Activated T-cell treated with anti-CD3 and anti-CD28 coated beads for 4 hours (primary cell): ENCODE data around the gene NADK2.
A peak's percentile ranks its signal among the peaks of the same experiment; 100 is the strongest.

Source experiments
- DNase-seq: peaks from one replicate; pipeline ENCODE4 v3.0.0-alpha.2; 2020

NADK2 gene

DNA sequence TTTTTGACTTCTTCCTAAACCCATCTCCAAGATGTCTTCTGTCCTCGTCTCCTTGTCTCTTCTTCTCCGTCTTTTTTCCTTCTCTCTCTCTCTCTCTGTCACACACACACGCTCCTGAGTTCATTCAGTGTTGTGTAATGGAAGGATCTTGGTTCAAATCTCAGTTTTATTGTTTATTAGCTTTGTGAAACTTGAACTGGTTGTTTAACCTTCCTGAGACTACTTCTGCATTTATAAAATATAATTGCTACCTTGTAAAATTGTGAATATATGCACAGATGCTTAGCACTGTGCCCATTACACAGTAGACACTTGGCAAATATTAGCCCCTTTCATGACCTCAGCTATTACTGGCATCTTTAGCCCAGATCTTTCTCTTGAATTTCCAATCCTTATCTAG is 2.4 kb upstream of the NADK2 start:
- DNase-seq: no peak

DNA sequence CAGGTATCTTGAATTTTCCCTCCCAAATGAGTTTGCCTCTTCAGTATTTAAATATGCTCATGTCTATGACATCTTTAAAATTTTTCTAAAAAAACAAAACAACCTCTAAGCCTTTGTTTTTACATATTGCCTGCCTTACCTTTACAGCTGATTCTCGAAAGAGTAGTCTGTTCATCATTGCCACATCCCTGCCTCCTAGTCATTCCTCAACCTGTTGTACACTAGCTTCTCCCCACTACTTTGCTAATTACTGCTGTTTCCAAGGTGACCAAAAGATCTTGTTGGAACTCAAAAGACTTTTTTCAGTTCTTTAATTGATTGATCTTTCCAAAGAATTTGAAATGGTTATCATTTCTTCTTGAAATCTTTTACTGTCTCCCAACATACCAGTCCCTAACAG is 1.9 kb upstream of the NADK2 start:
- no peak for DNase-seq

- peak; percentile 1 for DNase-seq
Observed at GRCh38 chr5:36242534-36243485, 1.1 kb upstream of the NADK2 start.

DNA sequence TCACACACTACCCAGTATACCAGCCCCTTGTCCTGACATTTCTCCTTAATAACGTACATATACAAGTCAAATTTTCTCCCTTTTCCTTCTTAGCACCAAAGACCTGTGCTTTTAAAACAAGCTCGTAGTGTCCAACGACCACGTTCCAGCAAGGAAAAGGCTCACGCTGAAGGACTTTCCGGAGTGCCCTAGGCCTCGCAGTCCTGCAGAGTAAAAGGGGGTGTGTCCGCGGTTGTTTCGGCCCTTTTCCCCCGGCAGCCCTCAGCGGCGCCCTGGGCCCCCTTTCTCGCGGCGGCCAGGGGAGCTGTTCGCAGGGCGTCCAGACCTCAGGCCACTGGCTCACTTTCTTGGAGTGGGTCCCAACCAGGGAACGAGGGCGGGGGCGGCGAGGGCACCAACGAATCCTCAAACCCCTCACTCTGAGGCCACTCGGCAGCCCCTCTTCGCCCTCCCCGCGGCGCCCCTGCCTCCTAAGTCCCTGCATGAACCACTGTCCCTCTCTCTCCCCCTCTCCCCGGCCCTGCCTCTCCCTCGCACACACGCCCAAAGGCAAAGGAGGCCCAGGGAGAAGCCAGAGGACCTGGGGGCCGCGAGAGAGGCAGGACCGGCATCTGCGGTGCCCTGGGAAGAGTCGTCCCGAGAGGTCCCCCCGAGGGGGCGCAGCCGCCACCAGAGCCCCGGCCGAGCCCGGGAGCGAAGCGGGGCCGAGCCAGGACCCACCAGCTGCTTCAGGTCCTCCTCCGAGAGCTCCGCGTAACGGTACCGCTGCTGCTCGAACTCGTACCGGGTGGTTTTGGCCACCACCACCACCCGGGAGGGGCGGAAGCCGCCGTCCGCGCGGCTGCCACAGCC is 720 bp downstream of the NADK2 start:
- peak; percentile 3 for DNase-seq

DNA sequence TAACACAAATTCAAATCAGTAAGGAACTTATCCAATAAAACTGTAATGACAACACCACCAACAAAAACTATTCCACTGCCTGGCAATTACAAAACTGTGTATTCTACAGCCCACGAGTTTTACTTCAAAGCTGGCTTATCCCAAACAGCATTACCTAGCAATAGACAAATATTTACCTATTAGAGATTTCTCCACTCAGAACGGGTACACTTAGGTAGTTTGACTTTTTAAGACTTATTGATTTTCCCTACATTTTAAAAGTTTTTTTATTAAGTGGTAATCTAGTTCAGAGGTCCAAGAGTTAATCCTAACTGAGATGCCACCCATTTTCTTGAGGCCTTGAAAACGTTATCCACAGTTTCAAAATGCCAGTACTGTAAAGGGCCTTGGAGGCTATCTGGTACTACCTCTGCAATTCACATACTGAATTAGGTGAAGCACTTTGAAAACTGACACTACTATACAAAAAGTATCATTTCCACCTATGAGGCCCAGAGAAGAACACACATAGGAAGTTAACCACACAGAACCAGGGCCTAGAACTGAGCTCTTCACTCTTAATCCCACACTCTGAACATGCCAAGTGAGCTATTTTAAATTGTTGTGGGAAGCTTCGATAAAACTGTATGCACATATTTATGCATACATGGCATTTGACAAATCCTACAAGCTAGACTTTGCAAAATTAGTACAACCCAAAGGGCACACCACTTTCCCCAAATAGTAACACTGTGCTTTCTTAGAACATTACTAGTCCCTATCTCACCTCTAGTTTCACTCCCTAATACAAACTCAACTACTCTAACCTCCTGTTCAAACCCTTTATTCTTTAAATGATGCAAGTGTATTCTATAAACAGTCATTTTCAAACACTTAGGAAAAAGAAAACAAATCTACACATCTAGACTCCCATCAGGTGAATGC is 2.1 kb downstream of the NADK2 start:
- DNase-seq: no peak

- no peak for DNase-seq
Observed at GRCh38 chr5:36238502-36239295, 3.0 kb downstream of the NADK2 start.

- no peak for DNase-seq
Observed at GRCh38 chr5:36237751-36238150, 4.0 kb downstream of the NADK2 start.

DNA sequence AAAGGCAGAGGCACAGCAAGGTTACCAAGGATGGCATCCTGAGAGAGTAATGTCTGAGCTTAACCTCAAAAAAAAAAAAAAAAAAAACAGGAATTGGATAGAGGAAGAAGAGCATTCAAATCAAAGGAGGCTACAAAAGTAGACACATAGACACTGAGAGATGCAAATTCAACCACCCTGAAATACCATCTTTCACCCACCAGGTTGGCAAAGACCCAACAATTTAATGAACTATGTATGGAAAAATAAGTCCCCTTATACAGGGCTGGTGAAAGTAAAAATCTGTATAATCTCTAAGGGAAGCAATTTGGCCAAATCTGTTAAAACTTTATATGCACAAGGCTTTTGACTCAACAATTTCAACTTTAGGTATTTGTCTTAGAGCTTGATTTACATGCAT is 4.9 kb downstream of the NADK2 start:
- no peak for DNase-seq

DNA sequence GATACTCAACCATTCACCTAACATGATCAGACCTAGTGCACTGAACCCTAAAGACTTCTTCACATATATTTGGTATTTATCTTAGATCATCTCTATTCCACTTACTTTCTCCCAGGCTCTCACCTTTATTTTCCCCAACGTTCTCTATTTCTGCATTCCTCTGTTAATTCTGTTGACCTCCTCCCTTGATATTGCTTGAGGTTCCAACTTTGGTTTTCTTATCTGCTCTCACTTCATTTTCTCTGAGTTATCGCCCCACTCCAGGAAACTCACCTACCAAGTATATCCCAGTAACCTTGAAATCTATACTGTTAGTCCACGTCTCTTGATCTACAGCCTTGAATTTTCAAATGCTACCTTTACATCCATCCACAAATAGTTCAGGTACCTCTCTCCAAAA is 9.2 kb downstream of the NADK2 start:
- DNase-seq: no peak

- DNase-seq: no peak
Observed at GRCh38 chr5:36230151-36230790, 11.5 kb downstream of the NADK2 start.

- DNase-seq: no peak
Observed at GRCh38 chr5:36228505-36228904, 13.2 kb downstream of the NADK2 start.

DNA sequence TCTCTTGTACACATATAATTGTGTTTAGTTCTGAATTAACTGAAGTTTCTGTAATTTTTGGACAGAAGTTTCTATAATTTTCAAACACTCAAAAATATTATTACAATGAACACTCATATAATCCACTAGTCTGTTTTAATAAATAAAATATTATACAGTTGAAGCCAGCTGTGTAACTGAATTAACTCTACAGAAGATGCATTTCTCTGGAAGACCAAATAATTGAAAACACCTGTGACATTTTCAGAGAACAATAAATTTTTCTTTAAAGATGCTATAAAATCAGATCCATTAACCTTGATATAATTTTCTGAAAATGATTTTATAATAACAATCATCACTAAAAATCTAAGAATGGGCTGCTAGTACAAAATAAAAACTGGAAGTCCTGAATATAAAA is 14.7 kb downstream of the NADK2 start:
- DNase-seq: no peak

- no peak for DNase-seq
Observed at GRCh38 chr5:36222620-36223019, 19.1 kb downstream of the NADK2 start.

GRCh38 chr5:36217988-36218387 is 23.7 kb downstream of the NADK2 start:
- DNase-seq: no peak

- no peak for DNase-seq
Observed at GRCh38 chr5:36217567-36217966, 24.2 kb downstream of the NADK2 start.

GRCh38 chr5:36215910-36216309 is 25.8 kb downstream of the NADK2 start:
- DNase-seq: no peak

DNA sequence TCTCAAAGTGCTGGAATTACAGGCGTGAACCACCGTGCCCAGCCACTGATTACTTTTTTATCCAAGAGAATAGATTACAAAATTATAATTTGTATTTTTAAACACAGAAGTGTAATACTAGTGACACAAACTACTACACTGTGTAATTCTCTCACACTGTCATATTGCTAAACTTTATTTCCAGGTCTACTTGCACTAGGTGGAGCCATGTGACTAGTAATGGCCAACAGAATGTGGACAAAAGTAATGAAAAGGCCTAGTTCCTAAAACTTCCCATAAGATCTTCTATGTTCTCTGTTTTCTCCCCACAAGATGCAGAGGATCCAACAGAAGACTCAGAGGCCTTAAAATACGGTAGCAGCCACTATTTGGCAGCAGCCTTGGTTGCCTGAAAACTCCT is 27.3 kb downstream of the NADK2 start:
- DNase-seq: no peak

DNA sequence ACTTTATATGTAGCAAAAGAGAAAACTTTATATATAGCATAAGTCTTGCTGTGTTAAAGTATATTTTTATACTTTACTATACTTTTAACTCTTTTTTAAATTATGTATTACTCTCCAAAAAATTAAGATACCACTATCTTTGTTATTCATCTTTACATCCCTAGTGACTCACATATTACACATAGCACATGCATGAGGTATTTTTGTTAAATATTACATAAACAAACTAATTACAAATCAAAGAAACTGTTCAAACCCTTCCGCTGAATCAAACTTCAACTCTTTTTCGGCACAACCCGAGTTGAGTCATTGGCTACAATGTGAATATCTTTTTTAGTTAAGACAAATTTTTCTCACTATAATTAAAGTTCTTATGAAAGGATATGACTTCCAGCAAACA is 32.1 kb downstream of the NADK2 start:
- DNase-seq: no peak

DNA sequence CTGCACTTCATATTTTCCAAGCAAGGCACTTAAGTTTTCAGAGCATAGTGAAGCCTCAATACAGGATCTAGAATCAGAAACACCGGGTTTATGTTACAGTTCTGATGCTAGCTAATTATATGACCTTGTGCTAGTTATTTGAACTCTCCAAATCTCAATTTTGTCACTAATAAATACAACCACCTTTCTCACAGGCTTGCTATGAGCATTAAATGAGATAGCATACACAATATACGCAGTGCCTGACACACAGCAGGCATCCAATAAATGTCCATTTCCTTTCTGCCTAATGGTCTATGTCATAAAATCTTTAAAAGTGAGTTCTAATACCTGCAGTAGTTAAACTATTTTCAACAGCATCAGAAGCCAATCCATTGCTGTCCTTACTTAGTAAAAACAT is 32.9 kb downstream of the NADK2 start:
- no peak for DNase-seq

DNA sequence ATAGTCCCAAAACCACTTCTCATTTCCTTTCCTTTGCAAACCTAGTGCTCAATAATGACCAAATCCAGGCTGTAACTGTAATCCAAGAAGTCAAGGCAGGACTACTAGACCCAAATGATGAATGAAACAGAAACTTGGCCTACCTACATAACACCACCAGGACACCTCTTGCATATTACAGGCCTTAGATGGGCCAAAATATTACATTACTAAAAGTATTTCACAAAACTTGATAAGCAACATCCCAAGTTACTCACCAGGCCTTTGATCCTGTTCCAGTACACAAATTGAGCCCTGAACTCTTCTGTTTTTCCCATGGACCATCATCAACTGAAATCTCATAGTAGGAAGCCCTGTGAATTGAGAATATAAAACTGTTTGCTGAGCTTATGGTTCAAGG is 34.8 kb downstream of the NADK2 start:
- no peak for DNase-seq

DNA sequence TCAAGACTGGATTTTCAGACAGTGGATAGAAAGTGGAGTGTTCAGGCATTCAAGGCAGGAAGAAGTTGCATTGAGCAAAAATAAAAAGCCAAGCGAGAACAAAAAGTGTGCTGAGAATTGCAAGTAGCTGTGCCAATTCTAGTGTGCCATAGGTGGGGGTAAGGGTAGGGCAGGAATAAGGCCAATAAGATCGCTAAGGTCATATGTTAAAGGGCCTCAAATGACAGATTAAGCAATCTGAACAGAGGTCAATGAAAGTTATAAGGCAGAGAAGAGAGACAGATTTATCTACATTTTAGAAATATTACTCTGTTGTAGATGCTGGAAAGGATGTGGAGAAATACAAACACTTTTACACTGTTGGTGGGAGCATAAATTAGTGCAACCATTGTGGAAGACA is 36.4 kb downstream of the NADK2 start:
- no peak for DNase-seq
